GM18907 (cell line): ENCODE measurements around the gene C11orf91.

ENCODE experiments used
- ATAC-seq: cut with Tn5 transposase; IDR thresholded peaks from one replicate; pipeline ENCODE4 v1.9.1; 2021; ENCODE audit warnings: mild to moderate bottlenecking, moderate library complexity; ENCODE audit not compliant: unreplicated experiment

C11orf91 gene

GRCh38 chr11:33654594-33654993 lies 46.0 kb downstream of the C11orf91 start:
- no peak for ATAC-seq

GRCh38 chr11:33652930-33653329 lies 47.7 kb downstream of the C11orf91 start:
- no peak for ATAC-seq

- ATAC-seq = no peak
These were observed 48.2 kb downstream of the C11orf91 start for GRCh38 chr11:33652431-33652830.

DNA sequence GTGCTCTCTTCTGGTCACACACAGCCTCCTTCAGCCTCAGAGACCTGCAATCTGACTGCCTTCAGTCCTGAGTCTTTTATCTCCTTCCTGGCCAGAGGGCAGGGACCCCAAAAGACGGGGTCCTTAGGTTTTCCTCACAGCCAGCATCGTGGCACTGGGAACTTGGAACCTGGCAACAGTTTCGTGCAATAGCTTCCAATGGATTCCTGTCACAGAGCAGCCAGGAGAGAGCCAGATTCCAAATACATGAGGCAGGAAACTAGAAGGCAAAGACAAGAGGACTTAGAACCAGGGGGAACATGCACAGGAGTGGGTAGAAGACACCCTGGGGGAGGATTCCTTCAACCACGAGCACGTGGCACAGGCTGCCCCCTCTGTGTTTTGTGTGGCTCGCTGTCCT lies 48.6 kb downstream of the C11orf91 start:
- ATAC-seq = no peak

GRCh38 chr11:33651555-33651954 lies 49.1 kb downstream of the C11orf91 start:
- no peak for ATAC-seq

DNA sequence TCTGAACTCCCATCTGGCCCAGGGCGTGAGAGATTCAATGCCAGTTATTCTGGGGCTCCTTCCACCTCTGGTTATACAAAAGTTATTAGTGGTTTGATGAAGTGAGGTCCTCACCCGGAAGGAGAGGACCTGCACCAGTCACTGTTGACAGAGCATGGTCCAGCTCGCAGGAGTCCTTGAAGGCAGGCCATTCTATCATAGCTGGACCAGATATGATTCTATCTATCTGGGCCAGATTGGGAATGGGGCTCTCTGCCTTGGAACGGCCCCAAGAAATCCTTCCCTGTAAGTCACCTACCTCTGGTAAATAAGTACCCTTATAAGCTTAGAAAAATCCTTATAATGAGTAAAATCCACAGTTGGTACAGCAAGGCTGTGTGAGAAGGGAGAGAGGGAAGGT lies 50.7 kb downstream of the C11orf91 start:
- ATAC-seq = no peak
